ENCODE measurements around the gene STX16. TPM values are rescaled to one million over a fixed set of nuclear protein-coding genes. Genes with fewer than 3 reads are reported as not detected.
A peak's percentile ranks its signal among the peaks of the same experiment; 100 is the strongest.

STX16 gene
- total and polyA plus RNA-seq, 2 of the 13 experiments (the other 11 are each of a cell fraction or from before 2014, with no cell fraction given), result 28.0 to 72.7 TPM

DNA sequence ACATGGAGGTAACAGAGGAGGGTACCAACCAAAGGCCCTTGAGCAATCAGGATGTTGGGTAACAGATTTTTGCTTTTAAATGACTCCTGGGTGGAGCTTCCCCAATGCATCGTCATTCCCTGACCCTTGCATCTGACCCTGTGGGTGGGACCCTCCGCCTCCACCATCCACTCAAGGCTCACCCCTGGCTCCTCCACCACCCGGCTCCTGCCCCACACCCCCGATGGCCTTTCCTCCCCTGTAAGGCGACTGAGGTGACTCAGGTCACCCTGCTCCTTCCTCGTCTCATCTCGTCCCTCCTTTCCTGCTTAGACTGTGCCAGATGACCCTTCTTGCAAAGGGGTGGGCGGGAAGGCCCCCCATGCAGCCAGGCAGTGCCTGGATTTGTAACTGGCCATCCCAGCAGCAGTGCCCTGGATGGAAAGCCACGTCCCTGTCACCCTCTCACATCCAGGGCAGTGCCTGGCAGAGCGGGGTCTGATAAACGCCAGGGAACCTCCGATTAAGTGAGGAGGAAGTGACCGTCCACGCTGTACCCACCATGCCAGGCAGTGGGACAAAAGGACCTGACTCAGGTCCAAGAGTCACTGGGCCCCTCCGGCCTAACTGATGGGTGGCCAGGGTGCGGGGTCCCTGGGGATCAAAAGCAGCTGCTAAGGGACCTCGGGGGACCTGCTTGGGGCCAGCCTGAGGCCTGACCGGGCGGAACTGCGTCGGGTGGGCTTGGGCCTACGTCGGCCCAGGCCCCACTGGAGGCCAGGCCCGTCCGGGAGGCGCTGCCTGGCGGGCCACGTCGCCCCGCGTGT lies 40.9 kb downstream of the STX16 start:
- H3K4me3 ChIP-seq (replicated peaks in 1 of 3; ENCODE audit: insufficient read depth in 1 of 3, low read depth in 2 of 3, low read length in 3 of 3), result no peak overlapping the region
- FAIRE-seq (no peak), ATAC-seq (no peak), DNase-seq (ENCODE audit: low spot score) (no peak)
- in situ Hi-C loops (cut with HindIII; ENCODE audit: extremely low pct_ligation_motif_present, low pct_unique_long_range_greater_than_20kb) (no loop called here), intact Hi-C loops (cut with micrococcal nuclease; ENCODE audit: unreplicated experiment) (no loop called here)
- no peaks in the 10 kb centered on the region for H3K4me1 ChIP-seq (ENCODE audit: insufficient read depth, low read length)
- no peak overlapping the region for H3K9ac ChIP-seq (ENCODE audit: insufficient read depth, low read depth, low read length)
- H3K9me3 ChIP-seq (ENCODE audit: low read length), result no peaks in the 10 kb centered on the region
- no peak overlapping the region for H2AFZ ChIP-seq (ENCODE audit: low read length)
- H3K4me2 ChIP-seq (ENCODE audit: low read depth, low read length), result no peak overlapping the region
- peak; percentile 20; the same call in 1 of the 2 replicates for TF ChIP-seq ZNF768 (CRISPR knock-in tag; IDR thresholded peaks at IDR 0.05)
- TF ChIP-seq ZNF777 (CRISPR knock-in tag; IDR thresholded peaks at IDR 0.05), result no peak
- TF ChIP-seq AGO2 (optimal IDR thresholded peaks at IDR 0.05; ENCODE audit: low read depth, low read length), result peak; percentile 65
- H3K36me3 ChIP-seq (replicated peaks in 1 of 2; ENCODE audit: control insufficient read depth in 1 of 2, insufficient read depth in 2 of 2, low read length in 2 of 2), result peaks cover 6 to 15% of the 10 kb centered on the region in 2 experiments; a peak in 4 of 5 replicates
- H3K27me3 ChIP-seq (ENCODE audit: control insufficient read depth in 1 of 2, insufficient read depth in 2 of 2, low read length in 2 of 2), result no peaks in the 10 kb centered on the region
- no peak overlapping the region for H3K27ac ChIP-seq (ENCODE audit: extremely low read length, insufficient read depth, low read length)
- ChIA-PET CTCF (ENCODE audit: low intra/inter-chr PET ratio, low total read pairs) (no interaction called here), POLR2A (no interaction called here)
- 98% methylated on average over 31 of the region's 31 CpGs for WGBS (ENCODE audit: low lambda C conversion rate)
- H4K20me1 ChIP-seq (ENCODE audit: insufficient read depth, low read length), result no peaks in the 10 kb centered on the region
- no peaks in the 10 kb centered on the region for H3K79me2 ChIP-seq (ENCODE audit: insufficient read depth, low read length)
- TSS peak; percentile 33 for BruUV-seq (replicated peaks)

DNA sequence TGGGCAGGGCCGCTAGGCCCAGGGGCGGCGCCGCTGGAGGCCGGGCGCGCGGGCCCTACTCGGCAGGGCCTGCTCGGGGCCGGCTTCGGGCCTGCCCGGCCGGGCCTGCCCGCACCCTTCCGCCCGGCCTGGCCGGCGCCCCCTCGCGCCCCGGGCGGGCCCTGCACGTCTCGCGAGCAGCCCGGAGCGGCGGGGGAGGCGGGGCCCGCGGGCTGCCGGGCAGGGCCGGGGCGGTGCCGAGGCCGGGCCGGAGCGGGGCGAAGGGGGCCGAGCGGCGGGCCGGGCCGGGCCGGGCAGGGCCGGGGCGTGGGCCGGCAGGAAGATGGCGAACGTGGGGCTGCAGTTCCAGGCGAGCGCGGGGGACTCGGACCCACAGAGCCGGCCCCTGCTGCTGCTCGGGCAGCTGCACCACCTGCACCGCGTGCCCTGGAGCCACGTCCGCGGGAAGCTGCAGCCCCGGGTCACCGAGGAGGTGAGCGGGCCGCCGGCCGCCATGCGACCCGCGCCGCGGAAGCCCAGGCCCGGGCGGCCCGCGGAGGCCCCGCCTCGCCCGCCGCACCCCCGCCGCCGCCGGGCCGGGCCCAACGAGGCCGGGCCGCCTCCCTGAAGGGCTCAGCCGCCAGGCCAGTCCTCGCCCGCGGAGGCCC lies 41.6 kb downstream of the STX16 start, which contains the start of gene NPEPL1:
Gene NPEPL1, plus strand, starts transcription at position 222 of the 647 bp plus-strand sequence. Its CDS starts 101 bp downstream, at position 323.
- no TSS peak for BruUV-seq (replicated peaks)
- H3K36me3 ChIP-seq (replicated peaks in 1 of 2; ENCODE audit: control insufficient read depth in 1 of 2, insufficient read depth in 2 of 2, low read length in 2 of 2), result peaks cover 6 to 15% of the 10 kb centered on the region in 2 experiments; a peak in 4 of 5 replicates
- intact Hi-C loops (cut with micrococcal nuclease; ENCODE audit: unreplicated experiment), result no loop called here
- no peaks in the 10 kb centered on the region for H3K4me1 ChIP-seq (ENCODE audit: insufficient read depth, low read length)
- ATAC-seq (no peak), FAIRE-seq (no peak), DNase-seq (ENCODE audit: low spot score) (no peak)
- ChIA-PET CTCF (ENCODE audit: low intra/inter-chr PET ratio, low total read pairs) (no interaction called here), POLR2A (no interaction called here)
- 98% methylated on average over 62 of the region's 93 CpGs for WGBS (ENCODE audit: low lambda C conversion rate)
- no peak within 1 kb of the TSS for H2AFZ ChIP-seq (ENCODE audit: low read length)
- no peaks in the 10 kb centered on the region for H3K79me2 ChIP-seq (ENCODE audit: insufficient read depth, low read length)
- H4K20me1 ChIP-seq (ENCODE audit: insufficient read depth, low read length), result no peaks in the 10 kb centered on the region
- in situ Hi-C loops (cut with HindIII; ENCODE audit: extremely low pct_ligation_motif_present, low pct_unique_long_range_greater_than_20kb), result no loop called here
- no peak within 1 kb of the TSS for H3K4me3 ChIP-seq (replicated peaks in 1 of 3; ENCODE audit: insufficient read depth in 1 of 3, low read depth in 2 of 3, low read length in 3 of 3)
- H3K27ac ChIP-seq (ENCODE audit: extremely low read length, insufficient read depth, low read length), result no peak within 1 kb of the TSS
- no peaks in the 10 kb centered on the region for H3K27me3 ChIP-seq (ENCODE audit: control insufficient read depth in 1 of 2, insufficient read depth in 2 of 2, low read length in 2 of 2)
- H3K9ac ChIP-seq (ENCODE audit: insufficient read depth, low read depth, low read length), result no peak within 1 kb of the TSS
- H3K4me2 ChIP-seq (ENCODE audit: low read depth, low read length), result no peak within 1 kb of the TSS
- H3K9me3 ChIP-seq (ENCODE audit: low read length), result no peaks in the 10 kb centered on the region
- TF ChIP-seq ZNF570 (CRISPR knock-in tag; IDR thresholded peaks at IDR 0.05; ENCODE audit: borderline replicate concordance) (no peak), CBX5 (CRISPR knock-in tag; IDR thresholded peaks at IDR 0.05; ENCODE audit: borderline replicate concordance) (no peak), ZNF773 (CRISPR knock-in tag; IDR thresholded peaks at IDR 0.05; ENCODE audit: borderline replicate concordance) (no peak), SNRNP70 (IDR thresholded peaks at IDR 0.05; ENCODE audit: low read depth, low read length) (no peak), ZNF713 (CRISPR knock-in tag; IDR thresholded peaks at IDR 0.05) (no peak), NCOA5 (CRISPR knock-in tag; IDR thresholded peaks at IDR 0.05) (no peak), GATAD2A (CRISPR knock-in tag; IDR thresholded peaks at IDR 0.05) (no peak), ZNF678 (CRISPR knock-in tag; IDR thresholded peaks at IDR 0.05) (no peak), CBFB (CRISPR knock-in tag; IDR thresholded peaks at IDR 0.05) (no peak), HDAC2 (CRISPR knock-in tag; IDR thresholded peaks at IDR 0.05) (no peak), MIER3 (CRISPR knock-in tag; IDR thresholded peaks at IDR 0.05; ENCODE audit: borderline replicate concordance) (no peak), ZNF878 (CRISPR knock-in tag; IDR thresholded peaks at IDR 0.05) (no peak)
- TF ChIP-seq, protein P1, sequence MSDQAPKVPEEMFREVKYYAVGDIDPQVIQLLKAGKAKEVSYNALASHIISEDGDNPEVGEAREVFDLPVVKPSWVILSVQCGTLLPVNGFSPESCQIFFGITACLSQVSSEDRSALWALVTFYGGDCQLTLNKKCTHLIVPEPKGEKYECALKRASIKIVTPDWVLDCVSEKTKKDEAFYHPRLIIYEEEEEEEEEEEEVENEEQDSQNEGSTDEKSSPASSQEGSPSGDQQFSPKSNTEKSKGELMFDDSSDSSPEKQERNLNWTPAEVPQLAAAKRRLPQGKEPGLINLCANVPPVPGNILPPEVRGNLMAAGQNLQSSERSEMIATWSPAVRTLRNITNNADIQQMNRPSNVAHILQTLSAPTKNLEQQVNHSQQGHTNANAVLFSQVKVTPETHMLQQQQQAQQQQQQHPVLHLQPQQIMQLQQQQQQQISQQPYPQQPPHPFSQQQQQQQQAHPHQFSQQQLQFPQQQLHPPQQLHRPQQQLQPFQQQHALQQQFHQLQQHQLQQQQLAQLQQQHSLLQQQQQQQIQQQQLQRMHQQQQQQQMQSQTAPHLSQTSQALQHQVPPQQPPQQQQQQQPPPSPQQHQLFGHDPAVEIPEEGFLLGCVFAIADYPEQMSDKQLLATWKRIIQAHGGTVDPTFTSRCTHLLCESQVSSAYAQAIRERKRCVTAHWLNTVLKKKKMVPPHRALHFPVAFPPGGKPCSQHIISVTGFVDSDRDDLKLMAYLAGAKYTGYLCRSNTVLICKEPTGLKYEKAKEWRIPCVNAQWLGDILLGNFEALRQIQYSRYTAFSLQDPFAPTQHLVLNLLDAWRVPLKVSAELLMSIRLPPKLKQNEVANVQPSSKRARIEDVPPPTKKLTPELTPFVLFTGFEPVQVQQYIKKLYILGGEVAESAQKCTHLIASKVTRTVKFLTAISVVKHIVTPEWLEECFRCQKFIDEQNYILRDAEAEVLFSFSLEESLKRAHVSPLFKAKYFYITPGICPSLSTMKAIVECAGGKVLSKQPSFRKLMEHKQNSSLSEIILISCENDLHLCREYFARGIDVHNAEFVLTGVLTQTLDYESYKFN (CRISPR knock-in tag; conservative IDR thresholded peaks at IDR 0.05), result no peak
